GM19397 (cell line): Measurements from ENCODE around the gene FILIP1L.

ENCODE experiments used
- ATAC-seq: cut with Tn5 transposase; IDR thresholded peaks from one replicate; pipeline ENCODE4 v1.9.1; 2021; ENCODE audit warnings: mild to moderate bottlenecking, moderate library complexity; ENCODE audit not compliant: unreplicated experiment

FILIP1L gene

DNA sequence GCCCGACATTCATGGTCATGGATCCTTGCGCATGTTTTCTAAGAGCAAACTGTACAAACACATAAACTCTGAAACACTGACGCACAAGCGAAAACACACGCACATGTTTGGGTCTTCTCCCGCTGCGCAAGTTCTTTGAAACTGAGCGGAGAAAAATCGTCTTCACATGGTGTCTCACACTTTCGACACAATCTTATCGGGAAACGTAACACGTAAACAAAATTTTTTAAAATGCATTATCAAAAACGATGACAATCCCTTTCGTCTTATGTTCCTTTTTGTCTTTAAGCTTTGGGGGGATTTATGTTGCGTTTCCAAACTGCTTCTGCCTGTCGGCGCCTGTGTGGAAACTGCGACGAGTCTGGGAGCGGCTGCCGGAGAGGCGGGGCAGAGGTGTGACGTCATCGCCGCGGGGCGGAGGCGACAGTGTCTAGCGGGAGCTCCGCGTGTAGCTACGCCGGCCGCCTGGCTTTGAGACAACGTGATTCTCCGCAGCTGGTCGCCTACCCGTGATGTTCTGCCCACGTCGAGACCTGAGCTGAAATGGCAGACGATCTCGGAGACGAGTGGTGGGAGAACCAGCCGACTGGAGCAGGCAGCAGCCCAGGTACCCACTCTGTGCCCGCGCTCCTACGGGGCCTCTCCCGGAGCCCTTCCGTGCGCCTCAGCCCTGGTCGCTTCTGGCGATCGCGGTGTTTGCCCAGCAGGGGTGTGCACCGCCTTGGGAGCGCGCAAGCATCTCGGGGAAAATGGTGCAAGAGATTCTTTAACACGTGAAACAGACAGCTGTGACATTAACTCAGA is 296.7 kb downstream of the FILIP1L start, which contains the start of gene CMSS1:
TSS of gene CMSS1 (plus strand) at position 426 of the 804 bp plus-strand sequence.
- ATAC-seq, result peak; percentile 99

GRCh38 chr3:99817047-99817436 is 297.3 kb downstream of the FILIP1L start:
- no peak for ATAC-seq

DNA sequence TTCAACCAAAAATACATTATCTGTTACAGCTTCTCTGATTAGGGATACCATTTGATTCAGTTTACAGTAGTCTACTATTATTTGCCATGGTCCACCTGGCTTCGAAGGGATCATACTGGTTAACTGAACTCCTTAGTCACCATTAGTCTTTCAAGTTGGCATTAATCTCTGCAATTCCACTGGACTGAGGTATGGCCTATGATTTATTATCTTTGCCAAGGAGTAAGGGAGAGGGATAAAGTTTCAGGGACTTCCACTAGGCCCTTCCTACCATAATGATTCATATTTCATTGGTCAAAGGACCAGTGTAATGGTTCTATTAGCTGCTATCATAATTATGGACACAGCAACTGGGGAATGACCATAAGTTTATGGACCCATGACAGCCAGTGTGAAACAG is 303.9 kb downstream of the FILIP1L start:
- no peak for ATAC-seq

GRCh38 chr3:99809565-99809964 is 304.7 kb downstream of the FILIP1L start:
- ATAC-seq, result no peak

DNA sequence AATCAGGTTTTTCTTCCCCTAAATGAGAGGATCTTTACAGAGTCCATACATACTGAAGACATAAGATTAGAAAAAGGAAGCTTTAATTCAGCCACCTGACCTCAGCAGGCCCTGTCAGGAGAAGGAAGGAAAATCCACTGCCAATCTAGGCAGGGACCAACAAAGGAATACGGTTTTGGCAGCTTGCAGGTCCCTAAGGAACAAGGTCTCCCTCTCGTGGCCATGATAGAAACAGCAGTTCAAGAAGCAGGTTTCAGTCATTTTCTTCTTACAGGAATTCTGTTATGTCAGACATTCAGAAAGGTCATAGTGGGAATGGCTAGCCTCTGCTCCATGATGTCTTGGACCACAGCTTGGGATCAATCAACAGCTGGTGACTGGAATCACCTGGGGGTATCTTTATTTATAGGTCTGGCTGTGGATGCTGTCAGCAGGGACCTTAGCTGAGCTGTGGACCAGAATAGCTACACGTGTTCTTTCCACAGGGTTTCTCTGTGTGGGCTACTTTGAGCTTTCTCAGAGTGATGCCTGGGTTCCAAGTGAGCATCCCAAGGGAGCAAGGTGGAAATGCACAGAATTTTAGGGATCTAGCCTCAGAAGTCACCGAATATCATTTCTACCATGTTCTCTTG is 306.0 kb downstream of the FILIP1L start:
- ATAC-seq, result peak; percentile 62

GRCh38 chr3:99805160-99805559 is 309.1 kb downstream of the FILIP1L start:
- no peak for ATAC-seq

DNA sequence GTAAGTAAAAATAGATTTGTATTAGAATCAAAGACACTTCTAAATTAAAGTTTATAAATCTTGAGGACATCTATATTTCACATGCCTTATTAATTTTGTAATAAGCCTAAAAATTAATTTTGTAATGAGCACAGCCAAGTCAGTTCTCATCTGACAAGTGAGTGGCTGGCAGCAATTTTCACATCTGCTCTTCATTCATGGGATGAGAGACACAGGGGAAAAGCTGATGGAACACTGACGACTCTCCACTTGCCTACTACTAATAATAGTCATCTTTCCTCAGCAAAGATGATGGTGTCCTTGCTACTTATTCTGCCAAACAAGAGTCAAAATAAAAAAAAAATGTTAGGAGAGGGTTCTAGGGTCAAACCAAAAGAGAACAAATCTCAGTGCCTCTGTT is 311.0 kb downstream of the FILIP1L start:
- ATAC-seq, result no peak

- ATAC-seq, result no peak
Observed at GRCh38 chr3:99799422-99799821, 314.9 kb downstream of the FILIP1L start.

- ATAC-seq, result no peak
Observed at GRCh38 chr3:99795573-99795972, 318.7 kb downstream of the FILIP1L start.

DNA sequence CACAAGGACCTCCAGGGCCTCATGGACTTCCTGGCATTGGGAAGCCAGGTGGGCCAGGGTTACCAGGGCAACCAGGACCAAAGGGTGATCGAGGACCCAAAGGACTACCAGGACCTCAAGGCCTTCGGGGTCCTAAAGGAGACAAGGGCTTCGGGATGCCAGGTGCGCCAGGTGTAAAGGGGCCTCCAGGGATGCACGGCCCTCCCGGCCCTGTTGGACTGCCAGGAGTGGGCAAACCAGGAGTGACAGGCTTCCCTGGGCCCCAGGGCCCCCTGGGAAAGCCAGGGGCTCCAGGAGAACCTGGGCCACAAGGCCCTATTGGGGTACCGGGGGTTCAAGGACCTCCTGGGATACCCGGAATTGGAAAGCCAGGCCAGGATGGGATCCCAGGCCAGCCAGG is 319.8 kb downstream of the FILIP1L start:
- no peak for ATAC-seq

GRCh38 chr3:99789011-99789721 is 325.1 kb downstream of the FILIP1L start:
- ATAC-seq, result peak; percentile 98
